Nephron (organoid): ENCODE measurements around the gene TMEM220.

Experiments
- H3K27ac Mint-ChIP-seq, 3 experiments: 2 replicates each; pipeline ENCODE4 v1.8.0; 2020; ENCODE audit warnings: mixed read lengths in 3 of 3, mild to moderate bottlenecking in 2 of 3, moderate library complexity in 1 of 3
- H3K27me3 Mint-ChIP-seq: 2 replicates; pipeline ENCODE4 v1.8.0; 2021; ENCODE audit warnings: low read depth, mild to moderate bottlenecking, moderate library complexity, mixed read lengths
- H3K36me3 Mint-ChIP-seq: 2 replicates; pipeline ENCODE4 v1.8.0; 2020; ENCODE audit warnings: low read depth, mixed read lengths
- H3K4me1 Mint-ChIP-seq: 2 replicates; pipeline ENCODE4 v1.8.0; 2020; ENCODE audit warnings: mixed read lengths
- H3K4me3 Mint-ChIP-seq, 3 experiments: 2 replicates each; pipeline ENCODE4 v1.8.0; 2020; ENCODE audit warnings: mild to moderate bottlenecking in 3 of 3, mixed read lengths in 3 of 3, moderate library complexity in 2 of 3
- H3K9me3 Mint-ChIP-seq: 2 replicates; pipeline ENCODE4 v1.8.0; 2020; ENCODE audit warnings: mixed read lengths
- TF ChIP-seq, protein P1 (sequence below), 3 experiments: fragments of 200-600 bp; sonication (generic); IDR thresholded peaks; one replicate each; pipeline ENCODE4 v1.5.0; 2021; ENCODE audit warnings: antibody characterized with exemption in 3 of 3; ENCODE audit not compliant: unreplicated experiment in 3 of 3

The TMEM220 gene

DNA sequence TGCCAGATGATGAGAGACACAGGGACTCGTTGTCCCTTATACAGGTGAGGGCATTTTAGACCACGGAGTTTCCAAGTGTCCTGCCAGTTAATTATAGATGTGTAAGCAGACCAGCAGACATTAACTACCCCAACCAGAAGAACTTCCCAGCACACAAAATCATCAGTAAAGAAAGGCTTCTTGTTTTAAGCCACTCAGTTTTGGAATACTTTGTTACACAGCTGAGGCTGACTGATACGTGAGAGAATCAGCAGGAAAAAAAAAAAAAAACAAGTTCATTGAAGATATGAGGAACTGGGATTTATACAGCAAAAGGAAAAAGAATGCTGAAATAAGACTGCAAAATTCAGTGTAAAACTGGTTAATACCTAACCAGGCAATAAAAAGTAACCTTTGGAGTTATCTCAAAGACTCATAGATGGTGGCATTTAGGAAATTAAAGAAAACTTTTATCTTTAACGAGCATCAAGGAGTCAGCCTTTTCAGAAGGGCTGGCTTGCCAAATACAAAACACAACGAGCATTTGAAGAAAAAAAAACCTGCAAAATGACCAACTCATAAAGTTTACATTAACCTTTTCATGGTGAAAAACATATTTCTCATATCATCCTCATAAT lies 46.0 kb upstream of the TMEM220 start:
- TF ChIP-seq, protein P1, sequence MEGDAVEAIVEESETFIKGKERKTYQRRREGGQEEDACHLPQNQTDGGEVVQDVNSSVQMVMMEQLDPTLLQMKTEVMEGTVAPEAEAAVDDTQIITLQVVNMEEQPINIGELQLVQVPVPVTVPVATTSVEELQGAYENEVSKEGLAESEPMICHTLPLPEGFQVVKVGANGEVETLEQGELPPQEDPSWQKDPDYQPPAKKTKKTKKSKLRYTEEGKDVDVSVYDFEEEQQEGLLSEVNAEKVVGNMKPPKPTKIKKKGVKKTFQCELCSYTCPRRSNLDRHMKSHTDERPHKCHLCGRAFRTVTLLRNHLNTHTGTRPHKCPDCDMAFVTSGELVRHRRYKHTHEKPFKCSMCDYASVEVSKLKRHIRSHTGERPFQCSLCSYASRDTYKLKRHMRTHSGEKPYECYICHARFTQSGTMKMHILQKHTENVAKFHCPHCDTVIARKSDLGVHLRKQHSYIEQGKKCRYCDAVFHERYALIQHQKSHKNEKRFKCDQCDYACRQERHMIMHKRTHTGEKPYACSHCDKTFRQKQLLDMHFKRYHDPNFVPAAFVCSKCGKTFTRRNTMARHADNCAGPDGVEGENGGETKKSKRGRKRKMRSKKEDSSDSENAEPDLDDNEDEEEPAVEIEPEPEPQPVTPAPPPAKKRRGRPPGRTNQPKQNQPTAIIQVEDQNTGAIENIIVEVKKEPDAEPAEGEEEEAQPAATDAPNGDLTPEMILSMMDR (IDR thresholded peaks at IDR 0.05; ENCODE audit: unreplicated experiment in 3 of 3): no peak
- no peak overlapping the region for H3K27ac Mint-ChIP-seq
- peaks cover 21% of the 10 kb centered on the region for H3K9me3 Mint-ChIP-seq
- H3K36me3 Mint-ChIP-seq: peaks cover 17% of the 10 kb centered on the region
- no peak overlapping the region for H3K4me3 Mint-ChIP-seq
- peaks cover 14% of the 10 kb centered on the region for H3K4me1 Mint-ChIP-seq
- peaks cover 10% of the 10 kb centered on the region for H3K27me3 Mint-ChIP-seq

DNA sequence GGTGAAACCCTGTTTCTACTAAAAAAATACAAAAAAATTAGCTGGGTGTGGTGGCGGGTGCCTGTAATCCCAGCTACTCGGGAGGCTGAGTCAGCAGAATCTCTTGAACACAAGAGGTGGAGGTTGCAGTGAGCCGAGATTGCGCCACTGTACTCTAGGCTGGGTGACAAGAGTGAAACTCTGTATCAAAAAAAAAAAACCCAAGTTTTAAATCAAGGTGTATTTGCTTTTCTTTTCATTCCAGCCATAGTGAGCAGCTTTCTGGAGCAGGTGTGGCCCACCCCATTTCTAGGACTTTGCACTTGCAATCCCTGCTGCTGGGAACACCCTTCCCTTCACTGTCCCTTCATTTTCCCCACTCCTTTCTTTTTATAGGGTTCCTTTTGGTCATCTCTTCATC lies 45.2 kb upstream of the TMEM220 start:
- Mint-ChIP-seq H3K9me3 (peaks cover 21% of the 10 kb centered on the region), H3K4me3 (no peak overlapping the region), H3K4me1 (peaks cover 14% of the 10 kb centered on the region), H3K27ac (no peak overlapping the region), H3K27me3 (peaks cover 12% of the 10 kb centered on the region), H3K36me3 (peaks cover 19% of the 10 kb centered on the region)
- TF ChIP-seq, protein P1 (IDR thresholded peaks at IDR 0.05; ENCODE audit: unreplicated experiment in 3 of 3): no peak

DNA sequence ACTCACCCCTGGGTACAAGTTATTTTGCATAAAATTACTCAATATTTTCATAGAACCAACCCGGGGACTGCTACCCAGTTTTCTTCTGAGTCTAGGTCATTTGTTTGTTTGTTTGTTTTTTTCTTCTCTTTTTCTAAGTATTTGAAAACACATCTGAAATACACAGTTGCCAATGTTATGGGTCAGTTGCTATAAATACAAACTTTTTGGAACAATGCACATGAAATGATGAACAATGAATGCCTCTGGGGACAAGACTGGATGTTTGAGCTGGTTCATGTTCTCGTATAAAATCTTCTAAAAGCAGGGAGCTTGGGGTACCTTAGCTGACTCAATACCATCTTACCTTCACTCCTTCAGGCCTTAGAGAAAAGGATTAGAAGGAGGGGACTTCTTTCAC lies 43.6 kb upstream of the TMEM220 start:
- peak overlapping the region; percentile 75 to 88 (median 75) for H3K27ac Mint-ChIP-seq
- TF ChIP-seq, protein P1 (IDR thresholded peaks at IDR 0.05; ENCODE audit: unreplicated experiment in 3 of 3): no peak
- H3K36me3 Mint-ChIP-seq: peaks cover 19% of the 10 kb centered on the region
- peaks cover 14% of the 10 kb centered on the region for H3K4me1 Mint-ChIP-seq
- no peak overlapping the region for H3K4me3 Mint-ChIP-seq
- peaks cover 18% of the 10 kb centered on the region for H3K9me3 Mint-ChIP-seq
- peaks cover 12% of the 10 kb centered on the region for H3K27me3 Mint-ChIP-seq

DNA sequence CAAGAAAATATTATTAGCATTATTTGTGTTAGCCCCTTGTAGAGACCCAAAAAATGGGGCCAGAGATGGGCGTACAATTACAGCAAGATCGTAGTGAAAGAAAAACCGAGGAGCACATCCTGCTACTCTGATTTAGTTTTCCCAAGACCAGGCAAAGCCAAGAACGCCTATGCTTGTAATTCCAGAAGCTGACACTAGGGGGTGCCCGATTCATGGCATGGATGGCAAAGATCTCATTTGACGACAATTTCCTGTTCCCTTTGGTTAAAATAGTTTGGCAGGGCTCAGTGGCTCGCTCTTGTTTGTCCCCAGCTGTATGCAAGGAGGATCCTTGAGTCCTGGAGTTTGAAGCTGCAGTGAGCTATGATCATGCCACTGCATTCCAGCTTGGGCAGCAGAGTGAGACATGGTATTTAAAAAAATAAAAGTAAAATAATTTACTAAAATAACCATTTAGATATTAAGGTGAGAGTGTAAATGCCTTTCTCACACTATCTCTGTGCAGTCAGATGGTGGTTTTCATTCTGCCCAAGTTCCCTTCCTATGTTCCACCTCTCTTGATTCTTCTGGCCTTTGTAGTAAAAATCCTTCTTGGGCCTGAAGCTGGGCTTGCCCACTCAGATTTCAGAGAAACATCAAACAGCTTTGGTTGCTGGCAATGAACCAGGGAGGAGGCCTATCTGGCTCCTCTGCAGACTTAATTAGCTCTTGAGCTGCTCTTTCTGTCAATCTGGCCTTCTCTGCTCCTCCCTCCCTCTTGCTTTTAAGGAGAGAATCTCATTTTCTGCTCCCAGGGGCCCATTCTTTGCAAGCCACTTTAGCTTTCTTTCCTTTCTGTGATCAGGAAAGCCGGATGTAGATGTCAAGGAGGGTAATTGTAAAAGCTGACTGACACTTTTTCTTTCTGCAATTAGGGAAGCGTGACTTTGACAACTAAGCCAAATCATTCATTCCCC lies 42.9 kb upstream of the TMEM220 start:
- TF ChIP-seq, protein P1 (IDR thresholded peaks at IDR 0.05; ENCODE audit: unreplicated experiment in 3 of 3): peak; percentile 59 to 70 (median 62)
- H3K4me1 Mint-ChIP-seq: peaks cover 14% of the 10 kb centered on the region
- H3K36me3 Mint-ChIP-seq: peaks cover 19% of the 10 kb centered on the region
- no peak overlapping the region for H3K4me3 Mint-ChIP-seq
- H3K27me3 Mint-ChIP-seq: peaks cover 12% of the 10 kb centered on the region
- H3K27ac Mint-ChIP-seq: peak overlapping the region; percentile 75 to 88 (median 75)
- H3K9me3 Mint-ChIP-seq: peaks cover 15% of the 10 kb centered on the region

DNA sequence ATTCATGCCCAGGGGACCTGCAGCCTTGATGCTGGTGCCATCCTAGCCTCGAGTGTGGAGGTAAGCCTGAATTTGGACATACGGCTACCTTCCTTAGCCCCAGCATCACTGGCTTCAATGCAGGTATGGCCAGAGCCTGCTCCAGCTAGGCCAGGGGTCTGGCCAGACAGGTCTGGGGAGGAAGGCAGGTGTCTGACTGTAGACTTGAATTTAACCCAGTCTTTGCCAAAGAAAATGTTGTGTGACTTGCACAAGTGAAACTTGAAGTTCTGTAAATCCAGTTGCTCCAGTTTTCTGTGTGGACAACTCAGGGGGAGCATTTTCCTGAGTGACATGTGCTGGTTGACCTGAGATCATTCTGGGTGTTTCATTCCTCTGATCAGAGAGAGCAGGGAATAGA lies 41.3 kb upstream of the TMEM220 start:
- Mint-ChIP-seq H3K36me3 (peaks cover 26% of the 10 kb centered on the region), H3K4me1 (peaks cover 14% of the 10 kb centered on the region), H3K4me3 (no peak overlapping the region), H3K27me3 (peaks cover 12% of the 10 kb centered on the region), H3K27ac (no peak overlapping the region), H3K9me3 (peaks cover 20% of the 10 kb centered on the region)
- TF ChIP-seq, protein P1 (IDR thresholded peaks at IDR 0.05; ENCODE audit: unreplicated experiment in 3 of 3): no peak
